K562 (cell line): ENCODE measurements around the gene TBXAS1. TPM values are rescaled to one million over a fixed set of nuclear protein-coding genes. Genes with fewer than 3 reads are reported as not detected.

Source experiments
- AFF1 ChIP-seq, 2 experiments: fragments of 450-650 bp; IDR thresholded peaks; 2 replicates each; pipeline ENCODE4 v1.6.1; 2018; ENCODE audit warnings: mild to moderate bottlenecking in 2 of 2, low read depth in 1 of 2; ENCODE audit not compliant: partially characterized antibody in 2 of 2
- CBFA2T3 ChIP-seq: fragments of 450-650 bp; IDR thresholded peaks from 2 replicates; pipeline ENCODE4 v1.6.1; 2017
- FOXO4 ChIP-seq: fragments of 450-650 bp; formaldehyde crosslinking; IDR thresholded peaks from 2 replicates; pipeline ENCODE4 v1.4.0; 2020; ENCODE audit warnings: mild to moderate bottlenecking, moderate library complexity
- HNRNPH1 ChIP-seq: fragments of 200-400 bp; formaldehyde crosslinking; optimal IDR thresholded peaks from 2 replicates; pipeline ENCODE3; 2017; ENCODE audit warnings: low read depth, mild to moderate bottlenecking, low read length, moderate library complexity
- NR4A1 ChIP-seq, 2 experiments: fragments of 250-450 bp in 1 of 2; fragments of 450-650 bp in 1 of 2; sonication (Bioruptor Pico) in 1 of 2; IDR thresholded peaks; 2 replicates each; pipeline versions ENCODE4 v1.4.0 to v1.6.1; 2016 to 2020; ENCODE audit warnings: mild to moderate bottlenecking in 2 of 2, missing compliant biosample characterization in 1 of 2, missing genetic modification characterization in 1 of 2, moderate library complexity in 1 of 2
- PKNOX1 ChIP-seq: fragments of 450-650 bp; IDR thresholded peaks from 2 replicates; pipeline ENCODE4 v1.6.1; 2016
- RERE ChIP-seq: sonication (generic); formaldehyde crosslinking; IDR thresholded peaks from 2 replicates; pipeline ENCODE4 v1.8.0; 2023; ENCODE audit warnings: missing genetic modification reagents, mild to moderate bottlenecking, borderline replicate concordance
- ZBTB17 ChIP-seq: fragments of 450-650 bp; formaldehyde crosslinking; IDR thresholded peaks from 2 replicates; pipeline ENCODE4 v1.4.0; 2020; ENCODE audit warnings: mild to moderate bottlenecking
- ZC3H8 ChIP-seq: fragments of 450-650 bp; IDR thresholded peaks from 2 replicates; pipeline ENCODE4 v1.6.1; 2017
- polyA plus RNA-seq, 8 experiments: library from polyadenylated mRNA; depleted of rRNA in 4 of 8; stranded (reverse) in 5 of 8; unstranded in 3 of 8; fragments of >200 nt; fragmentation: Nextera tagmentation in 2 of 8; fragmentation: Illumina TruSeq in 1 of 8; extraction: Ambion mirVana in 2 of 8; extraction: Trizol in 1 of 8; gene quantifications; 2 replicates each; pipeline versions ENCODE4 v1.2.1 to v1.2.3, GENCODE V29; 2011 to 2014; ENCODE audit warnings: inconsistent platforms in 1 of 8, missing spikeins in 1 of 8
- total RNA-seq, 7 experiments: library from RNA; depleted of rRNA in 6 of 7; stranded (reverse); fragments of >200 nt in 6 of 7; fragmentation: Illumina TruSeq in 2 of 7; extraction: Trizol in 2 of 7; gene quantifications; 2 replicates each; pipeline versions ENCODE4 v1.2.1 to v1.2.3, GENCODE V29; 2011 to 2021; ENCODE audit warnings: low replicate concordance in 1 of 7

TBXAS1 gene
- total and polyA plus RNA-seq, 9 of the 15 experiments (the other 6 are each of a cell fraction or from before 2014, with no cell fraction given) = 1.1 to 8.3 (median 1.9) TPM

GRCh38 chr7:139855498-139856270 is 26.6 kb downstream of the TBXAS1 start (continued):
- TF ChIP-seq PKNOX1 (peak; percentile 17; the same call in 1 of the 2 replicates), NR4A1 (CRISPR knock-in tag; IDR thresholded peaks at IDR 0.05) (no peak), NR4A1 (tag; IDR thresholded peaks at IDR 0.05) (peak; percentile 89), RERE (CRISPR knock-in tag) (no peak), ZC3H8 (no peak), AFF1 (IDR thresholded peaks at IDR 0.05; ENCODE audit: low read depth in 1 of 2, partially characterized antibody in 2 of 2) (no peak), ZBTB17 (CRISPR knock-in tag) (0 out of 2 replicates have a peak, but pooled peaks have one; percentile 20), CBFA2T3 (no peak), FOXO4 (no peak), HNRNPH1 (no peak)
